22Rv1 (cell line): ENCODE data around the gene ATP6V1G1.

ENCODE experiments used
- CTCF ChIP-seq: fragments of 450-650 bp; IDR thresholded peaks from 2 replicates; pipeline ENCODE4 v1.5.1; 2017; ENCODE audit warnings: mild to moderate bottlenecking
- ZFX ChIP-seq: fragments of 450-650 bp; IDR thresholded peaks from 2 replicates; pipeline ENCODE4 v1.6.1; 2017; ENCODE audit warnings: antibody characterized with exemption, borderline replicate concordance

GRCh38 chr9:114621975-114622609 is 34.5 kb downstream of the ATP6V1G1 start:
- TF ChIP-seq CTCF (no peak), ZFX (no peak)
